Activated T-cell treated with anti-CD3 and anti-CD28 coated beads, Interleukin-2, amount 50 U/mL, for 72 hours (primary cell): ENCODE data around the gene CSF1R. TPM values are rescaled to one million over a fixed set of nuclear protein-coding genes. Genes with fewer than 3 reads are reported as not detected.
A peak's percentile ranks its signal among the peaks of the same experiment; 100 is the strongest.

Experiments
- ATAC-seq, 2 donors: fragments of 150-1000 bp; cut with Tn5 transposase; replicated peaks in 1 of 2; 2 replicates each; pipeline ENCODE4 v1.10.0; 2021; ENCODE audit warnings: moderate library complexity in 2 of 2, mild to moderate bottlenecking in 1 of 2
- DNase-seq, 2 donors: peaks; one replicate each; pipeline ENCODE4 v3.0.0; 2021 to 2022; ENCODE audit warnings: mixed read lengths in 1 of 2
- H3K27ac Mint-ChIP-seq: one replicate; pipeline ENCODE4 v1.8.0; 2022; ENCODE audit warnings: mild to moderate bottlenecking, moderate library complexity, mixed read lengths
- H3K27me3 Mint-ChIP-seq: one replicate; pipeline ENCODE4 v1.8.0; 2022; ENCODE audit warnings: low read depth, mixed read lengths
- H3K36me3 Mint-ChIP-seq, 2 donors: one replicate each; pipeline ENCODE4 v1.8.0; 2022; ENCODE audit warnings: mixed read lengths in 2 of 2, mild to moderate bottlenecking in 1 of 2; ENCODE audit not compliant: insufficient read depth in 2 of 2
- H3K4me1 Mint-ChIP-seq: one replicate; pipeline ENCODE4 v1.8.0; 2022; ENCODE audit warnings: low read depth, mixed read lengths
- H3K4me3 Mint-ChIP-seq, 2 donors: one replicate each; pipeline ENCODE4 v1.8.0; 2022; ENCODE audit warnings: mild to moderate bottlenecking in 2 of 2, mixed read lengths in 2 of 2, moderate library complexity in 2 of 2
- H3K9me3 Mint-ChIP-seq, 2 donors: one replicate each; pipeline ENCODE4 v1.8.0; 2022; ENCODE audit warnings: mixed read lengths in 2 of 2
- total RNA-seq, 2 donors: library from RNA; stranded (reverse); gene quantifications; one replicate each; pipeline ENCODE4 v1.2.3, GENCODE V29; 2022

The CSF1R gene
- total RNA-seq, result 1 to 10 TPM; 1.2 to 1.8 TPM

GRCh38 chr5:150085950-150086715, at the start of gene CSF1R:
Gene CSF1R (minus strand): TSS chr5:150086554. CDS start chr5:150086427, 127 bp downstream.
- H3K4me1 Mint-ChIP-seq, result peaks cover 15% of the 10 kb centered on the region
- peaks cover 54% of the 10 kb centered on the region for H3K27me3 Mint-ChIP-seq

DNA sequence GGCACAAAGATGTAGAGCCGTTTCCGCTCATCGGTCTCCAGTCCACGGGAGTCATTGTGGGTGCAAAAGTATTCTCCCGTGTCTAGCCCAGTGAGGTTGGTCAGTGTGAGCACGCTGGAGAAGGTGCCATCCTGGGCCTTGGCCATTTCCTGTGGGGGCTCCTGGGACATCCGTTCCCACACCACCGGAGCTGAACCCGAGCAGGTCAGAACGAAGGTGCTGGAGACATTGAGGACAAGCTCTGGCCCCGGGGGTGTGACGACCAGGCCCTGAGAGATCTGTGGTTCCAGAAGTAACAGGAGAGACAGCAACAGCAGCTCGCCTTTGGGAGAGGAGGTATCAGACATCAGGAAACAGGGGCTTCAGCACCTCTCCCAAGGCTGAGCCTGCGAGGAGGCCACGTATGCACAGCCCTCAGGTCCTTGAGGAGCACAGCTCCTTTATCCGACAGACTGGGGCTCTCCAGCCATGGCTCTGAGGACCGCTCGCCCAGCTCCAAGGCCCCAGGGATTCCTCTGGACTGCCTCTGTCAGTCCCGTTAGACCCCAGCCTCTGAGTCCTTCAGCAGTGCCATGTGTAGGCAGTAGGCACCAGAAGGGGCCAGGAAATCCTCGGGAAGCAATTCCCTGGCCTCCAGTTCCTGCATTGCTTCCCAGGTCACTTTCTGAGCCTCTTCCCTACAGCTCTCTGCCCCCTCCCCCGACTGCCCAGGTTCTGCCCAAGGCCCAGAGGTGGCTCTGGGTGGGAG, 49.4 kb upstream of the CSF1R start:
- H3K36me3 Mint-ChIP-seq, result no peaks in the 10 kb centered on the region
- no peak overlapping the region for H3K4me3 Mint-ChIP-seq
- no peaks in the 10 kb centered on the region for H3K9me3 Mint-ChIP-seq
- ATAC-seq (no peak), DNase-seq (no peak)
- H3K27ac Mint-ChIP-seq, result no peak overlapping the region
- no peaks in the 10 kb centered on the region for H3K4me1 Mint-ChIP-seq
- H3K27me3 Mint-ChIP-seq, result peaks cover 7% of the 10 kb centered on the region

More at GRCh38 chr5:150085950-150086715, at the start of gene CSF1R:
- DNase-seq (no peak), ATAC-seq (no peak)
- Mint-ChIP-seq H3K9me3 (no peaks in the 10 kb centered on the region), H3K27ac (no peak within 1 kb of the TSS), H3K4me3 (no peak within 1 kb of the TSS), H3K36me3 (no peaks in the 10 kb centered on the region)

DNA sequence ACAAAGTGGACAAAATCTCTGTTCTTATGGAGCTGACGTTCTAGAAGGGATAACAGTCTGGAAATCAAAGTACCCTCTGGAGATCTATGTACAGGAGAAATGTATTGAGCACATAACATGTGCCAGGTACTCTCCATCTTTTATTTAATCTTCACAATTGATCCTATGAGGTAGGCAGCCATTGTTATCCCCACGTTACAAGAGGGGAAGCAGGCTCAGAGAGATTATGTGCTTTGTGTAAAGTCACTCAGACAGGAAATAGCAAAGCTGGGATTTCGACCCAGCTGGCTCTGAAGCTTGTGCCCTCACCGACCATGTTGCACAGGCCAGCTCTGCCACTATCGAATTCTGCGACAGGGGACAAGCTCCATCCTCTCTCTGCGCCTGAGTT, 47.8 kb upstream of the CSF1R start:
- Mint-ChIP-seq H3K27ac (no peak overlapping the region), H3K27me3 (peaks cover 7% of the 10 kb centered on the region), H3K9me3 (no peaks in the 10 kb centered on the region), H3K36me3 (no peaks in the 10 kb centered on the region), H3K4me1 (peaks cover 5% of the 10 kb centered on the region), H3K4me3 (no peak overlapping the region)
- ATAC-seq (no peak), DNase-seq (no peak)

- DNase-seq (no peak), ATAC-seq (no peak)
- peaks cover 5% of the 10 kb centered on the region for H3K4me1 Mint-ChIP-seq
- H3K4me3 Mint-ChIP-seq, result no peak overlapping the region
- no peaks in the 10 kb centered on the region for H3K36me3 Mint-ChIP-seq
- H3K27ac Mint-ChIP-seq, result no peak overlapping the region
- H3K27me3 Mint-ChIP-seq, result peaks cover 7% of the 10 kb centered on the region
- no peaks in the 10 kb centered on the region for H3K9me3 Mint-ChIP-seq
Measured at GRCh38 chr5:150133581-150134197, 47.3 kb upstream of the CSF1R start.

GRCh38 chr5:150132740-150133139, 46.4 kb upstream of the CSF1R start:
- ATAC-seq (no peak), DNase-seq (no peak)
- H3K9me3 Mint-ChIP-seq, result no peaks in the 10 kb centered on the region
- peaks cover 5% of the 10 kb centered on the region for H3K4me1 Mint-ChIP-seq
- H3K4me3 Mint-ChIP-seq, result no peak overlapping the region
- H3K27me3 Mint-ChIP-seq, result peaks cover 7% of the 10 kb centered on the region
- H3K27ac Mint-ChIP-seq, result no peak overlapping the region
- no peaks in the 10 kb centered on the region for H3K36me3 Mint-ChIP-seq

DNA sequence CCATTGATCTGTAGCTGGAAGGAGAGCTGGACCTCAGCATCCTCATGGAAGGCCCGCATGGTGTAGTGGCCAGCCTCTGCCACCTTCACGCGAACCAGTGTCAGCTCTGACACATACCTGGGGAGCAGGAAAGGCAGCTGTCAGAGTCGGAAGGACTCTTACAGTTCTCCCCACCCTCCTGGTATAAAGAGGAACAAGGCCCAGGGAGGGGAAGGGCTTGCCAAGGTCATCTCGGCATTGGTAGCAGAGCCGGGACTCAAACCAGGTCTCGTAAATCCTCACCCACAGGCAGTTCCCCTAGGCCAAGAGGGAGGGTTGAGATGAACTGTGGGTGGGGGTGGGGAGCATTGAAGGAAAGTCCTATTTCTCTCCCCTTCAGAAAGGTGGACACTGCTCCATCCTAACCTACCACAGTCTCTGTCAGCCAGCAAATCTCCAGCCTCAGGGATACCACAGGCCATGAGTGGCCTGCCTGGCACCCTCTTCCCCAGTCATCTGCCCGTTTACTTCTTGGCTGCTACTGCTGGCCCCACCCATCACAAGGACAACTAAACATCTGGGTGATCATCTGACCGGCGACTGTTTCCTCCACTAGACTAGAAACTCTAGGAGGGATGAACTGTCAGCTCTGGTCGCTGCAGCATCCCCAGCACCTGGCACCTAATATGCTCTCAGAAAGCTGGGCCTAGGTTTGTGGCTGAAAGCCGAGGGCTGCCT, 45.8 kb upstream of the CSF1R start:
- H3K4me1 Mint-ChIP-seq, result peaks cover 5% of the 10 kb centered on the region
- H3K9me3 Mint-ChIP-seq, result no peaks in the 10 kb centered on the region
- ATAC-seq, result no peak
- H3K4me3 Mint-ChIP-seq, result no peak overlapping the region
- no peak overlapping the region for H3K27ac Mint-ChIP-seq
- no peaks in the 10 kb centered on the region for H3K36me3 Mint-ChIP-seq
- peaks cover 7% of the 10 kb centered on the region for H3K27me3 Mint-ChIP-seq
- no peak for DNase-seq

DNA sequence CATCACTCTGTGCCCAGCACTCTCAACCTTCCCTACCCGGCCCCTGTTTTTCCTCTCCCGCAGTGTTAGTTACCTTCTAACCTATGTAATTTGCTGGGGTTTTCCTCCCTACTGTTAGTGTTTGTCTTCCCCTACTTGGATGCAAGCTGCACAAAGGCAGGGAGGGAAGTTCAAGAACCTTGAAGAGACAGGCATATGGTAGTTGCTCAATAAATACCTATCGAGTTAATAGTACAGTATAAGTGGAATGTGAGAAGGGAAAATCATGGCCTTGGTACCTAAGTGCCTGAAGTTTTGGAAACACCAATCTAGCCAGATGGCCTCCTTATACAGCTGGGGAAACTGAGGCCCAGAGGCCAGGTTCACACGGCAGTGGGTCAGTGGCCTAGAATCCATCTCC, 45.1 kb upstream of the CSF1R start:
- Mint-ChIP-seq H3K4me1 (peaks cover 5% of the 10 kb centered on the region), H3K27ac (no peak overlapping the region)

GRCh38 chr5:150130493-150130922, 44.2 kb upstream of the CSF1R start:
- Mint-ChIP-seq H3K27me3 (peaks cover 7% of the 10 kb centered on the region), H3K9me3 (no peaks in the 10 kb centered on the region), H3K27ac (no peak overlapping the region), H3K4me3 (no peak overlapping the region), H3K36me3 (no peaks in the 10 kb centered on the region), H3K4me1 (peaks cover 5% of the 10 kb centered on the region)
- ATAC-seq, result no peak
- DNase-seq, result no peak

More for the DNA sequence above, 45.1 kb upstream of the CSF1R start:
- Mint-ChIP-seq H3K27me3 (peaks cover 7% of the 10 kb centered on the region), H3K9me3 (no peaks in the 10 kb centered on the region), H3K4me3 (no peak overlapping the region), H3K36me3 (no peaks in the 10 kb centered on the region)
- DNase-seq, result no peak
- no peak for ATAC-seq

GRCh38 chr5:150129813-150130492, 43.6 kb upstream of the CSF1R start:
- Mint-ChIP-seq H3K27ac (no peak overlapping the region), H3K36me3 (no peaks in the 10 kb centered on the region), H3K4me3 (no peak overlapping the region), H3K27me3 (peaks cover 4% of the 10 kb centered on the region), H3K9me3 (no peaks in the 10 kb centered on the region), H3K4me1 (peaks cover 5% of the 10 kb centered on the region)
- DNase-seq (peak; percentile 61 to 65), ATAC-seq (peak; percentile 66 to 77)

GRCh38 chr5:150129454-150129812, 43.1 kb upstream of the CSF1R start:
- peaks cover 5% of the 10 kb centered on the region for H3K4me1 Mint-ChIP-seq
- H3K27ac Mint-ChIP-seq, result no peak overlapping the region
- H3K27me3 Mint-ChIP-seq, result no peaks in the 10 kb centered on the region
- no peaks in the 10 kb centered on the region for H3K36me3 Mint-ChIP-seq
- no peak overlapping the region for H3K4me3 Mint-ChIP-seq
- DNase-seq (no peak), ATAC-seq (no peak)
- no peaks in the 10 kb centered on the region for H3K9me3 Mint-ChIP-seq

DNA sequence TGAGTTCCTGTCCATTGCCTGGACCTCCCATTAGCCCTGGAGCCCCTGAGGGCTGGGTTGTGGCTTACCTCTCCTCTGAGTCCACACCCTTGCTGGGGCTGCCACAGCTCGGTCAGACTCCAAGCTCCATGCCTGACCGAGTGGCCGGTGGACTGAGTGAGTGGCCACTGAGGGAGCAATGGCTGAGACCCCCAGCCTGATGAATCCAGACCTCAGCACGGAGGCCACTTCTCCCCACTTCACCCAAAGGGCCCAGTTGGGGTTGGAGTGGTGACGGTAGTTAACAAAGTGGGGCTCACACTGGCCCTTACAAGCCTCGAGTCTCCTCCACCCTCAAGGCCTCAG, 40.5 kb upstream of the CSF1R start:
- DNase-seq, result no peak
- H3K9me3 Mint-ChIP-seq, result no peaks in the 10 kb centered on the region
- no peak for ATAC-seq
- peaks cover 5% of the 10 kb centered on the region for H3K4me1 Mint-ChIP-seq
- no peak overlapping the region for H3K27ac Mint-ChIP-seq
- no peak overlapping the region for H3K4me3 Mint-ChIP-seq
- H3K36me3 Mint-ChIP-seq, result no peaks in the 10 kb centered on the region
- H3K27me3 Mint-ChIP-seq, result no peaks in the 10 kb centered on the region

DNA sequence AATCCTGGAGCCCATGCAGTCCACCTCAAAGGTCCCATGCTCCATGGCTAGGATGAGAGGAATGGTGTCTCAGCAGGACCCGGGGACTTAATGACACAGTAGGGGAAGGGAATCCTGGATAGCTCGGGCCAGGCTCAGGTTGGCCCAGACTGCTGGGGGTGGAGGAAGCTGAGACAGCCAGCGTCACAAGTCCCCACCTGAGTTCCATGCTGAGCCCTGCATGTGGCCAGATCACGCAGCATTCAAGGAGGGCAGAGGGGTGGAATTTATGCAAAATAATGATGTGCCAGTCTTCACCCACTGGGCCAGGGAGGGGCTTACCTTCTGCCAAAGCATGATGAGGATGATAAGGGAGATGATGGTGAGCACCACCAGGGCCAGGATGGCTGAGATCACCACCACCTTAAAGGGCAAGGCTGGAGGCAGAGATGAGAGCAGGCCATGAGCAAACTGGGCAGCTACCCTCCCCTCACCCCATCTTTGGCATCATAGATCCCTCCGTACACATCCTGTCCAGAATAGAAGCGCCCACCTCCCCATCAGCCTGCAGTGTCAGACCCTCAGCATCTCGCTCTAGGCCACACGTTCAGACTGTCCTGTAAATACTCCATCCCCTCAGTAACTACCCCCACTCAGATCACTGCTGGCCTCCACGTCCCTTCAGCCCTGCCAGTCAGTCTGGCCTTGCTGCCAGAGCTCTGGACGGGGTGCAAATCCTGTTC, 40.0 kb upstream of the CSF1R start:
- Mint-ChIP-seq H3K4me3 (no peak overlapping the region), H3K27ac (no peak overlapping the region), H3K4me1 (peaks cover 5% of the 10 kb centered on the region), H3K27me3 (no peaks in the 10 kb centered on the region), H3K9me3 (no peaks in the 10 kb centered on the region), H3K36me3 (no peaks in the 10 kb centered on the region)
- no peak for ATAC-seq
- no peak for DNase-seq
